H1 (cell line): ENCODE results near the gene BICRAL. TPM values are rescaled to one million over a fixed set of nuclear protein-coding genes. Genes with fewer than 3 reads are reported as not detected.

Experiments used
- FOSL1 ChIP-seq: IDR thresholded peaks from 2 replicates; pipeline ENCODE4 v1.6.1; 2011; ENCODE audit warnings: mild to moderate bottlenecking, low read depth, low read length, moderate library complexity; ENCODE audit not compliant: insufficient read depth
- SAP30 ChIP-seq: fragments of 300-600 bp; sonication (generic); IDR thresholded peaks from 2 replicates; pipeline ENCODE4 v1.7.1; 2012; ENCODE audit warnings: low read length, moderate library complexity, mild to moderate bottlenecking, inconsistent platforms; ENCODE audit not compliant: insufficient read depth, insufficient replicate concordance
- polyA plus RNA-seq, 7 experiments: library from polyadenylated mRNA; depleted of rRNA in 3 of 7; stranded (reverse) in 5 of 7; unstranded in 2 of 7; fragments of >200 nt in 5 of 7; fragments of 200-250 nt in 2 of 7; gene quantifications; 1 replicate in 5 of 7; 2 replicates in 1 of 7; 4 replicates in 1 of 7; pipeline versions ENCODE4 v1.2.1 to v1.2.3, GENCODE V29; 2011 to 2013; ENCODE audit warnings: missing spikeins in 2 of 7, mixed read lengths in 2 of 7
- total RNA-seq: library from RNA; stranded (reverse); fragmentation: NEBNext Ultra II Directional; extraction: Animal tissue kit (Norgen Biotek cat#: 25700); gene quantifications from 2 replicates; pipeline ENCODE4 v1.2.1, GENCODE V29; 2021

Gene BICRAL
- total and polyA plus RNA-seq, 2 of the 8 experiments (the other 6 are each of a cell fraction or from before 2014, with no cell fraction given): 9.4 to 12.2 TPM

DNA sequence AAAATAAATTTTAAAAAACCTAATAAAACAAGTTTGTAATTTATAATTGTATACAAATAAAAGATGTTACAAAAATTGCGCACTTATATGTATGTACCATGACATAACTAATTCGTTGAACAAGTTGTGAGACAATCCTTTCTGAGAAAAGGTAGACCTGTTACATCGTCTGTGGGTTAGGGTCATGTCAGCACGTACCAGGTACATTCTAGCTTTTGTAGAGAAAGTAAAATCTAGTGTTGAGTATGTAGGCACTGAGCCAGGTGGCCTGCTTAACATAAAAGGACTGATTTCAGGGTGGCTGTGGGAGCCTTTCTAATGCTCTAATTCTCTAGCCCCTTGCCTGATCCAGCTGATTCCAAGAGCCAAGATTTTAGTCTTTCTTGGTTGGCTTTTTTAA lies 108.0 kb downstream of the BICRAL start (continued):
- TF ChIP-seq FOSL1: no peak
- TF ChIP-seq SAP30: no peak
